Testis (tissue), 2 donors: ENCODE results near the gene MPHOSPH9.

Source experiments
- POLR2A ChIP-seq: fragments of 450-650 bp; IDR thresholded peaks from one replicate; pipeline ENCODE4 v1.6.1; 2017; ENCODE audit warnings: antibody characterized with exemption, mild to moderate bottlenecking, moderate library complexity
- TF ChIP-seq, protein P1 (sequence below), 3 experiments: fragments of 450-650 bp in 2 of 3; fragments of 200-600 bp in 1 of 3; sonication (generic) in 1 of 3; IDR thresholded peaks; one replicate each; pipeline ENCODE4 v1.5.1; 2016 to 2019; ENCODE audit warnings: antibody characterized with exemption in 3 of 3, mild to moderate bottlenecking in 2 of 3, moderate library complexity in 1 of 3

- TF ChIP-seq POLR2A: no peak
- TF ChIP-seq, protein P1, sequence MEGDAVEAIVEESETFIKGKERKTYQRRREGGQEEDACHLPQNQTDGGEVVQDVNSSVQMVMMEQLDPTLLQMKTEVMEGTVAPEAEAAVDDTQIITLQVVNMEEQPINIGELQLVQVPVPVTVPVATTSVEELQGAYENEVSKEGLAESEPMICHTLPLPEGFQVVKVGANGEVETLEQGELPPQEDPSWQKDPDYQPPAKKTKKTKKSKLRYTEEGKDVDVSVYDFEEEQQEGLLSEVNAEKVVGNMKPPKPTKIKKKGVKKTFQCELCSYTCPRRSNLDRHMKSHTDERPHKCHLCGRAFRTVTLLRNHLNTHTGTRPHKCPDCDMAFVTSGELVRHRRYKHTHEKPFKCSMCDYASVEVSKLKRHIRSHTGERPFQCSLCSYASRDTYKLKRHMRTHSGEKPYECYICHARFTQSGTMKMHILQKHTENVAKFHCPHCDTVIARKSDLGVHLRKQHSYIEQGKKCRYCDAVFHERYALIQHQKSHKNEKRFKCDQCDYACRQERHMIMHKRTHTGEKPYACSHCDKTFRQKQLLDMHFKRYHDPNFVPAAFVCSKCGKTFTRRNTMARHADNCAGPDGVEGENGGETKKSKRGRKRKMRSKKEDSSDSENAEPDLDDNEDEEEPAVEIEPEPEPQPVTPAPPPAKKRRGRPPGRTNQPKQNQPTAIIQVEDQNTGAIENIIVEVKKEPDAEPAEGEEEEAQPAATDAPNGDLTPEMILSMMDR (IDR thresholded peaks at IDR 0.05): no peak
Observed at GRCh38 chr12:123165537-123165936, 67.4 kb downstream of the MPHOSPH9 start.
